GM12878 (cell line): Measurements from ENCODE around the gene ZNF366.

Experiments used
- CBX5 ChIP-seq: sonication (generic); IDR thresholded peaks from 2 replicates; pipeline ENCODE4 v1.6.1; 2016; ENCODE audit warnings: low read depth, moderate library complexity, mild to moderate bottlenecking, inconsistent platforms
- CTCF ChIP-seq, 3 experiments: IDR thresholded peaks in 2 of 3; conservative IDR thresholded peaks in 1 of 3; 2 replicates each; pipeline ENCODE4 v1.5.1; 2011; ENCODE audit warnings: low read depth in 3 of 3, low read length in 3 of 3, mild to moderate bottlenecking in 3 of 3, control low read depth in 2 of 3, moderate library complexity in 2 of 3, inconsistent platforms in 1 of 3, mixed read lengths in 1 of 3; ENCODE audit not compliant: control insufficient read depth in 2 of 3, insufficient read depth in 1 of 3; ENCODE audit errors: extremely low read depth in 1 of 3
- ELK1 ChIP-seq: IDR thresholded peaks from 2 replicates; pipeline ENCODE4 v1.6.1; 2012; ENCODE audit warnings: low read depth, low read length, improper control_type of control experiment
- EZH2 ChIP-seq: IDR thresholded peaks from 2 replicates; pipeline ENCODE4 v1.6.1; 2012; ENCODE audit warnings: low read depth, mild to moderate bottlenecking, control low read depth, inconsistent platforms, low read length, borderline replicate concordance; ENCODE audit not compliant: control insufficient read depth
- GATAD2B ChIP-seq: fragments of 450-650 bp; conservative IDR thresholded peaks from 2 replicates; pipeline ENCODE4 v1.6.1; 2017; ENCODE audit warnings: low read depth, mild to moderate bottlenecking, moderate library complexity
- JUNB ChIP-seq: IDR thresholded peaks from 2 replicates; pipeline ENCODE4 v1.6.1; 2016; ENCODE audit warnings: antibody characterized with exemption, mild to moderate bottlenecking
- JUND ChIP-seq: IDR thresholded peaks from 2 replicates; pipeline ENCODE4 v1.6.1; 2012; ENCODE audit warnings: low read depth, mild to moderate bottlenecking, low read length, improper control_type of control experiment, moderate library complexity
- NRF1 ChIP-seq: conservative IDR thresholded peaks from 2 replicates; pipeline ENCODE4 v1.6.1; 2011; ENCODE audit warnings: mild to moderate bottlenecking, low read depth, low read length, improper control_type of control experiment
- POLR2A ChIP-seq: IDR thresholded peaks from 2 replicates; pipeline ENCODE4 v1.6.1; 2011; ENCODE audit warnings: low read depth, mild to moderate bottlenecking, low read length
- POLR2AphosphoS2 ChIP-seq: IDR thresholded peaks from 2 replicates; pipeline ENCODE4 v1.6.1; 2011; ENCODE audit warnings: low read depth, mild to moderate bottlenecking, low read length, improper control_type of control experiment, moderate library complexity
- TCF12 ChIP-seq: IDR thresholded peaks from 2 replicates; pipeline ENCODE4 v1.6.1; 2011; ENCODE audit warnings: low read depth, mild to moderate bottlenecking, low read length
- YY1 ChIP-seq: IDR thresholded peaks from 2 replicates; pipeline ENCODE4 v1.6.1; 2011; ENCODE audit warnings: low read depth, mild to moderate bottlenecking, low read length

GRCh38 chr5:72441862-72442540, 65.2 kb downstream of the ZNF366 start:
- no peak for TF ChIP-seq EZH2
- TF ChIP-seq NRF1: no peak
- no peak for TF ChIP-seq ELK1
- TF ChIP-seq CTCF (IDR thresholded peaks at IDR 0.05 in 2 of 3, conservative IDR thresholded peaks at IDR 0.05 in 1 of 3; ENCODE audit: control insufficient read depth in 2 of 3, extremely low read depth in 1 of 3, insufficient read depth in 1 of 3, low read depth in 3 of 3, low read length in 3 of 3): no peak
- TF ChIP-seq JUNB: no peak
- TF ChIP-seq POLR2A: no peak
- TF ChIP-seq JUND: no peak
- TF ChIP-seq CBX5: no peak
- TF ChIP-seq GATAD2B: no peak
- TF ChIP-seq YY1: no peak
- no peak for TF ChIP-seq POLR2AphosphoS2
- TF ChIP-seq TCF12: no peak
